ENCODE measurements around the gene RASL12.

The RASL12 gene

DNA sequence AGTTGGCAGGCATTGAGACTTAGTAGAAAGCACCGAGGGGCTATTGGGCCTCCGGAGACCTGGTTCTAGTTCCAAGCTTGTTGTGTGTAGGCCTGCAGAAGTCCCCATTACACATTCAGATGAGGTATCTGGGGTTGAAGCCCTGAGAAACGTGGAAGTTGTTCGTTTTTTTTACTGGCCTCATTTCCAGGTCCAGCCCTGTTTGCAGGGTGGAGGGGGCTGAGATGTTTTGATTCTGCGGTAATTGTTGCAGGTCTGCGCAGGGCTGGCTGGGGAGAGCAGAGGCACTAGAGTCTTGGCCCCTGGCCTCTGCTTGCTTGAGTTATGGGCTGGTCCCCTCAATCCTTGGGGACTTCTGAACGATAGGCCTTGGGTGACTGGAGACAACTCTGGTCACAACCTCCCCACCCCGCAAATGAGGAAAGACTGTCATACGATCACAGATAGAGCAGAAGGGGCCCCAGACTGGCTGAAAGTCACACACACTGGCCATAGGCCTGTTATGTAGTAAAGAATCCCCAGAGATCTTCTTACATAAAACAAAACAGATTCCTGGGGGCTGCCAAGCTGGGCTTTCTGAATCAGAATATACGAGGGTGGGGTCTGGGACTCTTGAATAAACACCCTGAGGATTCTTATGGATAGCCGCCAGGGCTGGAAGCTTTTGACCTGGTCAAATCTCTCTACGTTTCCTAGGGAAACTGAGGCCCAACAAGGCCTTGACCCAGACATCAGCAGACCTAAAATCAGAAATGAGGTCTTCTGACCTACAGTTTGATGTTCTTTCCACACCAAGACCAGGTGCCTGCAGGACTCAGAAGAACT, 24.4 kb upstream of the RASL12 start:
- no peak for DNase-seq (ENCODE audit: low read depth in 2 of 2)
- TF ChIP-seq, protein P1, sequence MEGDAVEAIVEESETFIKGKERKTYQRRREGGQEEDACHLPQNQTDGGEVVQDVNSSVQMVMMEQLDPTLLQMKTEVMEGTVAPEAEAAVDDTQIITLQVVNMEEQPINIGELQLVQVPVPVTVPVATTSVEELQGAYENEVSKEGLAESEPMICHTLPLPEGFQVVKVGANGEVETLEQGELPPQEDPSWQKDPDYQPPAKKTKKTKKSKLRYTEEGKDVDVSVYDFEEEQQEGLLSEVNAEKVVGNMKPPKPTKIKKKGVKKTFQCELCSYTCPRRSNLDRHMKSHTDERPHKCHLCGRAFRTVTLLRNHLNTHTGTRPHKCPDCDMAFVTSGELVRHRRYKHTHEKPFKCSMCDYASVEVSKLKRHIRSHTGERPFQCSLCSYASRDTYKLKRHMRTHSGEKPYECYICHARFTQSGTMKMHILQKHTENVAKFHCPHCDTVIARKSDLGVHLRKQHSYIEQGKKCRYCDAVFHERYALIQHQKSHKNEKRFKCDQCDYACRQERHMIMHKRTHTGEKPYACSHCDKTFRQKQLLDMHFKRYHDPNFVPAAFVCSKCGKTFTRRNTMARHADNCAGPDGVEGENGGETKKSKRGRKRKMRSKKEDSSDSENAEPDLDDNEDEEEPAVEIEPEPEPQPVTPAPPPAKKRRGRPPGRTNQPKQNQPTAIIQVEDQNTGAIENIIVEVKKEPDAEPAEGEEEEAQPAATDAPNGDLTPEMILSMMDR (IDR thresholded peaks at IDR 0.05; ENCODE audit: low read depth, low read length) = no peak
- H3K4me3 ChIP-seq (replicated peaks in 1 of 2; ENCODE audit: low read depth in 2 of 2, low read length in 2 of 2) = no peak overlapping the region

DNA sequence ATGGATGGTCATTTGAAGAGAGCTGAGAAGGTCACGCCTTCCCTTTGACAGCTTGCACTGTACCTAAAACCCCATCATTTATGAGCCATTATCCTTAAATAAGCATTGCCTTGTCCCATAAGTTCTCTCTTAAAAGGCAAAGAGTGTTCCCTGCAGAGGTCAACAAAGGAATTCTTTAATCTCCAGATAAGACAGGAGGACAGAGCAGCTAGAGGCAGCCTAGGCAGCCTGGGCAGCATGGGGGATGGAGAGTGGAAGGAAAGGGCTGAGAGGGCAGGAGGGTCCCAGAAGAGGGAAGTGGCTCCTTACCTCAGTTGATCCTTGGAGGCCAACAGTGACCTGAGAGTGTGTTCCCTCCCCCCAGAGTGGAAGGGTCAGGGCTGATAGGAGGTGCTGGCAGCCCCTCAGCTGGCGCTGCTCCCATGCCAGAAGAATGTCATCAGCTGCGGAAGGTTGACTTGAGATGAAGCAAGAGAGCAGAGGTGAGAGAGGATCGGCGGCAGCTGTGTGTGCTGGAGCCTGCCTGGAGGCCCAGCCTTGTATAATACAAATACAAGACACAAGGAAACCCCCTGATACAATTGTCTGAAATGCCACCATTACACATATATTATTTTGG, 21.5 kb upstream of the RASL12 start:
- DNase-seq (ENCODE audit: low read depth in 2 of 2) = peak in 1 of 2 donors; percentile 76
- TF ChIP-seq, protein P1 (IDR thresholded peaks at IDR 0.05; ENCODE audit: low read depth, low read length) = no peak
- H3K4me3 ChIP-seq (replicated peaks in 1 of 2; ENCODE audit: low read depth in 2 of 2, low read length in 2 of 2) = no peak overlapping the region

DNA sequence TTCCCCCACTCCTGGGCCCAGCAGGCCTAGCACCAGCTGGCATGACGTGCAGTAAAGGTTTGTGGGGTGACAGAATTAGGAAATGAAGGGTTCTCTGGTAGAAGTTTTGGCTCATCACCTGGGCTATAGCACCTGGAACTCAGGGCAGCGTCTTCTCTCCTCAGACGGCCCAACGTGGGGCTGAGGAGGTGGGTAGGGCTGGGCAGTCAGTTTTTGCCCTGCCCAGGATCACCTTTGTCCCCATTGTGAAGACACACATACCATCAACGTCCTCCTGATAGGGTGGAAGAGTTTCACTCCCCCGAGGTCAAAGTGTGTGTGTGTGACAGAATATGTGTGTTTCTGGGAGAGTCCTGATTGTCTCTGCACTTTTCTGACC, 20.8 kb upstream of the RASL12 start:
- no peak for DNase-seq (ENCODE audit: low read depth in 2 of 2)
- TF ChIP-seq, protein P1 (IDR thresholded peaks at IDR 0.05; ENCODE audit: low read depth, low read length) = no peak
- no peak overlapping the region for H3K4me3 ChIP-seq (replicated peaks in 1 of 2; ENCODE audit: low read depth in 2 of 2, low read length in 2 of 2)

DNA sequence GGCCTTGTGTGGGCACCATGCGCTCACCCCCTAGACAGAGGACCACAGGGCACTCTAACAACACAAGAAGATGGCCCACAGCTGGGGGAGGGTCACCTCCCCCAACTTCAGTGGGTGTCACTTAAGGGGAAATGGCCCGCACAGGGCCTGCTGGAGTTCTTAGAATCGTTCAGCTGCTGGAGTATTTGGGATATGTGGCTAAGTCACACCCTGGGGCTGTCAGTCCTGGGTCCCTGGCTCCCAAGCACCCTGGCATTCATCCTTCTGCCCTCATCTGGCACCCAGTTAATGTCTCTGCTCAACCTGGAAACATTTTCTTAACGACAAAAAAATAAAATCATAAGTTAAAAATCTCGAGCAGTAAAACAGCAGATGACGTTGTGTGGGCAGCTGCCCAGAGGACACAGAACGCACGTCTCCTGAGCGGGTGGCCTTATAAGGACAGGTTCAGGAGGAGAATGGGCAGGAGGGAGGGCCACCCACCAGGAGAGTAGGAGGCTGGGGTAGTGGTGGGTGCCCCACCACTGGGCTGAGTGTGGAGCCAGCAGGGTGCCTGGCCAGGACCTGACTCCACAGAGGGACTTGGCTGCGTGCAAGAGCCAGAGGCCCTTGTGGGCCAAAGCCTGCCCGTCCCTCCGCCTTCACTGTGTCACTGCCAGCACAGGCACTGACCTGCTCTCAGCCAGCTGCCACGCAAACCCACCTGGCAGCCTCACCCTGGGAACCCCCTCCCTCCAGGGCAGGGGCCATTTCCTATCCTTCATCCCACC, 20.3 kb upstream of the RASL12 start:
- TF ChIP-seq, protein P1 (IDR thresholded peaks at IDR 0.05; ENCODE audit: low read depth, low read length) = no peak
- DNase-seq (ENCODE audit: low read depth in 2 of 2) = no peak
- no peak overlapping the region for H3K4me3 ChIP-seq (replicated peaks in 1 of 2; ENCODE audit: low read depth in 2 of 2, low read length in 2 of 2)

DNA sequence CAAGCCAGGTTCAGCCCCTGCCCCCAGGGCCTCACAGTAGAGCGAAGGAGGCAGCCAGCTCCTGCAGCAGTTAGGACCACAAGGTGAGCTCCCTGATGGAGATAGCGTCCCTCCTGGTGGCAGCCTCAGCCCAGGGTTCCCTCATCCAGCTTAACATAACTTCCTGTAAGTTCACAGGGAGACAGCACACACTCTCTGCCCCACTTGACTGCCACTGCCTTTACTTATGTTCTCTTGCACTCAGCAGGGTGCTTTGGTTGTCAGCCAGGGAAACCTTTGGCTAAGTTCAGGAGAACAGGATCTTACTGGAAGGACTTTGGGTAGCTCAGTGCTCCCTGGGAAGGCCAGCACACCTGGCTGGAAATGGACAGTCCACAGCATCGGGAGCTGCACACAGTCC, 19.6 kb upstream of the RASL12 start:
- H3K4me3 ChIP-seq (replicated peaks in 1 of 2; ENCODE audit: low read depth in 2 of 2, low read length in 2 of 2) = no peak overlapping the region
- DNase-seq (ENCODE audit: low read depth in 2 of 2) = no peak
- TF ChIP-seq, protein P1 (IDR thresholded peaks at IDR 0.05; ENCODE audit: low read depth, low read length) = no peak

DNA sequence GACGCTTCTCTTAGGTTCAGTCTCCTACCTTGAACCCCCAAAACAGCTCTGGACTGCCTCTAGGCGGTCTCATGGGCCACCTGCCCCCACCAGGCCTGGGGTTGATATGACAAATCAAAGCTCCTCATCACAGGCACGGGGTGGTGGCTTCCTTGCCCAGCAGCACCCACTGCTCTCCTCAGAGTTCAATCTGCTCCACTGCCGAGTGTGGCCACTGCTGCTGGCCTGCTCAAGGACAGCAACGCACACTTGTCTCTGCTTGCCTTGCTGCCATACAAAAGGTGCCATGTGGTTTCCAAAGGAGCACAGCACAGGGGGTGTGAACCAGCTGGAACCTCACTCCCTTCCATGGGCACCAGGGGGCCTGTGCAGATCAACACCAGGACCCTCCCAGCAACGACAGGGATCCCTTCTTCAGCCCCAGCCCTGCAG, 18.9 kb upstream of the RASL12 start:
- TF ChIP-seq, protein P1 (IDR thresholded peaks at IDR 0.05; ENCODE audit: low read depth, low read length) = peak; percentile 25
- DNase-seq (ENCODE audit: low read depth in 2 of 2) = no peak

More for the DNA sequence above, 18.9 kb upstream of the RASL12 start:
- no peak overlapping the region for H3K4me3 ChIP-seq (replicated peaks in 1 of 2; ENCODE audit: low read depth in 2 of 2, low read length in 2 of 2)

All from cardiac fibroblast (primary cell).